ENCODE data around the gene RGS11. TPM values are rescaled to one million over a fixed set of nuclear protein-coding genes. Genes with fewer than 3 reads are reported as not detected.

The RGS11 gene
- total RNA-seq, 1 experiment from 2014 or later, result 8.9 TPM

DNA sequence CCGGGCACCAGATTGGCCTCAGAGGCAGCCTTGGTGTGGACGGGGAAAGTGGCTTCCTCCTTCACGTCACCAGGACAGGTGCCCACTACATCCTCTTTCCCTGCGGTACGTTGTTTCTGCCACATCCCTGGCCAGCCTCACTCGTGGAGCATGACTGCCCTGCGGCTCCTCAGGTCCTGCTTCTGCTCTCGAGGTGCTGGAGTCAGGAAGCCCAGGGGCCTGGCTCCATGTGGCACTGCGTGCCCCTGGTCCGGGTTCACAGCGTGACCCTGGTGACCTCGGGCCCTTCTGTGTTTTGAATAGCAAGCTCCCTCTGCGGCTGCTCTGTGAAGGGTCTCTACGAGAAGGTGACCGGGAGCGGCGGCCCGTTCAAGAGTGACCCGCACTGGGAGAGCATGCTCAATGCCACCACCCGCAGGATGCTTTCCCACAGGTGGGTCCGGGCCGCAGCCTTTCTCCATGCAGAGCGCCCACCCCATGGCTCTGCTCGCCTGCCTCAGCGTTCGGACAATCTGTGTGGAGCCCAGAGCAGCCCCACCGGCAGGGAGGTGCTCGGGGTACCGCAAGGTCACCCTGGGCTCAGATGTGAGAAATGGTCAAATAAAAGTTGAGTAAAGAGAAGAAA lies 13.5 kb downstream of the RGS11 start:
- H3K36me3 Mint-ChIP-seq (ENCODE audit: insufficient read depth, unreplicated experiment), result peaks cover 12% of the 10 kb centered on the region
- intact Hi-C loops (cut with micrococcal nuclease; ENCODE audit: unreplicated experiment), result no loop called here

GRCh38 chr16:261031-261691 lies 14.6 kb downstream of the RGS11 start:
- Mint-ChIP-seq H3K36me3 (ENCODE audit: insufficient read depth, unreplicated experiment) (peaks cover 14% of the 10 kb centered on the region), H3K4me1 (ENCODE audit: low read depth, unreplicated experiment) (no peaks in the 10 kb centered on the region), H3K9me3 (ENCODE audit: unreplicated experiment) (no peaks in the 10 kb centered on the region), H3K27ac (ENCODE audit: unreplicated experiment) (no peak overlapping the region), H3K27me3 (ENCODE audit: insufficient read depth, unreplicated experiment) (no peaks in the 10 kb centered on the region), H3K4me3 (ENCODE audit: unreplicated experiment) (no peak overlapping the region)
- ChIA-PET CTCF (no interaction called here), POLR2A (no interaction called here)
- no peak for TF ChIP-seq CTCF (IDR thresholded peaks at IDR 0.05; ENCODE audit: insufficient read depth in 1 of 2, low read depth in 1 of 2, low read length in 1 of 2, severe bottlenecking in 1 of 2, unreplicated experiment in 1 of 2)
- no peak for DNase-seq
- intact Hi-C loops (cut with micrococcal nuclease; ENCODE audit: unreplicated experiment), result no loop called here
- BruUV-seq (replicated peaks), result no TSS peak
- H3K36me3 ChIP-seq (ENCODE audit: control insufficient read depth, insufficient read depth, low read length), result no peaks in the 10 kb centered on the region
- no peaks in the 10 kb centered on the region for H3K9me3 ChIP-seq
- H3K4me3 ChIP-seq (ENCODE audit: low read depth, low read length), result no peak overlapping the region
- no peaks in the 10 kb centered on the region for H3K27me3 ChIP-seq (replicated peaks; ENCODE audit: control insufficient read depth, insufficient read depth, low read length)
- H3K4me1 ChIP-seq, result no peaks in the 10 kb centered on the region

More for the DNA sequence above, 13.5 kb downstream of the RGS11 start:
- no peak for TF ChIP-seq CTCF (IDR thresholded peaks at IDR 0.05; ENCODE audit: insufficient read depth in 1 of 2, low read depth in 1 of 2, low read length in 1 of 2, severe bottlenecking in 1 of 2, unreplicated experiment in 1 of 2)
- Histone ChIP-seq H3K9me3 (no peaks in the 10 kb centered on the region), H3K27me3 (replicated peaks; ENCODE audit: control insufficient read depth, insufficient read depth, low read length) (no peaks in the 10 kb centered on the region), H3K36me3 (ENCODE audit: control insufficient read depth, insufficient read depth, low read length) (no peaks in the 10 kb centered on the region), H3K4me3 (ENCODE audit: low read depth, low read length) (no peak overlapping the region), H3K4me1 (no peaks in the 10 kb centered on the region)
- no TSS peak for BruUV-seq (replicated peaks)
- no peaks in the 10 kb centered on the region for H3K27me3 Mint-ChIP-seq (ENCODE audit: insufficient read depth, unreplicated experiment)
- no peak overlapping the region for H3K27ac Mint-ChIP-seq (ENCODE audit: unreplicated experiment)
- H3K4me3 Mint-ChIP-seq (ENCODE audit: unreplicated experiment), result no peak overlapping the region
- H3K9me3 Mint-ChIP-seq (ENCODE audit: unreplicated experiment), result no peaks in the 10 kb centered on the region
- no peaks in the 10 kb centered on the region for H3K4me1 Mint-ChIP-seq (ENCODE audit: low read depth, unreplicated experiment)
- no peak for DNase-seq
- ChIA-PET CTCF (no interaction called here), POLR2A (no interaction called here)

GRCh38 chr16:260326-260725 lies 15.4 kb downstream of the RGS11 start:
- H3K4me3 ChIP-seq (ENCODE audit: low read depth, low read length), result no peak overlapping the region
- no peak for DNase-seq
- H3K4me1 ChIP-seq, result no peaks in the 10 kb centered on the region
- Mint-ChIP-seq H3K27me3 (ENCODE audit: insufficient read depth, unreplicated experiment) (no peaks in the 10 kb centered on the region), H3K4me1 (ENCODE audit: low read depth, unreplicated experiment) (no peaks in the 10 kb centered on the region), H3K36me3 (ENCODE audit: insufficient read depth, unreplicated experiment) (peaks cover 21% of the 10 kb centered on the region), H3K9me3 (ENCODE audit: unreplicated experiment) (no peaks in the 10 kb centered on the region), H3K27ac (ENCODE audit: unreplicated experiment) (no peak overlapping the region), H3K4me3 (ENCODE audit: unreplicated experiment) (no peak overlapping the region)
- intact Hi-C loops (cut with micrococcal nuclease; ENCODE audit: unreplicated experiment), result no loop called here
- no peaks in the 10 kb centered on the region for H3K27me3 ChIP-seq (replicated peaks; ENCODE audit: control insufficient read depth, insufficient read depth, low read length)
- ChIA-PET POLR2A (no interaction called here), CTCF (no interaction called here)
- no peaks in the 10 kb centered on the region for H3K36me3 ChIP-seq (ENCODE audit: control insufficient read depth, insufficient read depth, low read length)
- no peaks in the 10 kb centered on the region for H3K9me3 ChIP-seq
- no peak for TF ChIP-seq CTCF (IDR thresholded peaks at IDR 0.05; ENCODE audit: insufficient read depth in 1 of 2, low read depth in 1 of 2, low read length in 1 of 2, severe bottlenecking in 1 of 2, unreplicated experiment in 1 of 2)
- no TSS peak for BruUV-seq (replicated peaks)

Measured in Caco-2 (cell line).